HG03025 (cell line): ENCODE measurements around the gene GPC5.
"Not testable (repeated sequence)": the region's sequence is repeated elsewhere in the genome, so short reads cannot be mapped to it uniquely, and the experiment has no call there.

Experiments
- ATAC-seq: cut with Tn5 transposase; IDR thresholded peaks from one replicate; pipeline ENCODE4 v1.9.1; 2021; ENCODE audit warnings: mild to moderate bottlenecking, moderate library complexity; ENCODE audit not compliant: unreplicated experiment, low FRiP score

The GPC5 gene

DNA sequence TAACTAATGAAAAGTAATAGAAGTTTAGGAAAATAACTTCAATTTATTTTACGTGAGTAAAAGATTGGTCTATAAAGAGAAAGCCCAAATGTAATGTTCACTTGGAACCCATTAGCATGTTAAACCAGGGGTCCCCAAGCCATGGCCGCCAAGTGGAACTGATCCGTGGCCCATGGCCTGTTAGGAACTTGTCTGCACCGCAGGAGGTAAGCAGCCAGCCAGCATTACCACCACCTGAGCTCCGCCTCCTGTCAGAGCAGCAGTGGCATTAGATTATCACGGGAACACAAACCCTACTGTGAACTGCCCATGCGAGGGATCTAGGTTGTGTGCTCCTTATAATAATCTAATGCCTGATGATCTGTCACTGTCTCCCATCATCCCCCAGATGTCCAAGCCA lies 1009.4 kb downstream of the GPC5 start:
- ATAC-seq, result no peak

DNA sequence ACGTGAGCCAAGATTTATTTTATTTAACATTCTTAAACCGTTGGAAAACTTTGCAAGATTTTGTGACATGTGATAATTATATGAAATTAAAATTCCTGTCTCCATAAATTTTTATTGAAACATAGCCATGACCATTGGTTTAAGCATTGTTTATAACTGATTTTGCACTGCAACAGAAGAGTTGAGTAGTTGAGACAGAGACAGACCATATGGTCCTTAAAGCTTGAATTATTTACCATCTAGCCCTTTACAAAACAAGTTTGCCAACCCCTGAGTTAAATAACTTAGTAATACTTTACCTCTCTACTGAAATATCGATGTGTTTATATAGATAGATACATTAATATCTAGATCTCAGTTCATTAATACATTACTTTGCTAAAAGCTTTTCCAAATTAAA lies 1014.1 kb downstream of the GPC5 start:
- no peak for ATAC-seq

DNA sequence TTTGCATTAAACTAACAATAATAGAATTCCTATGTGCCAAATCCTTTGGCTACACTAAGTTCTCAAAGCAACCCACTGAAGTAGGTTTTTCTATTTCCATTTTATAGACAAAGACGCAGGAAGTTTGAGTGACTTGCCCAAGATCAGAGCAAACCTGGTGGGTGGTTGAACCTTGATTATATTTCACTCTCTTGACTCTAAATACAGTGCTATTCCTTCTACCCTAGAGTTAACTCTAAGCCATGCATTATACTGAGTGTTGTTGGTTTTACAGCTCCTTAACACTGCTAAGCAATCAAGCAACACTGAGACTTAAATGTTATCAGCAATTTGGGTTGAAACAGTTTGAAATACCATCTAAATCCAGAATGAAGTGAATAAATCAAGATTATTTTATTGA lies 1014.6 kb downstream of the GPC5 start:
- ATAC-seq, result no peak

DNA sequence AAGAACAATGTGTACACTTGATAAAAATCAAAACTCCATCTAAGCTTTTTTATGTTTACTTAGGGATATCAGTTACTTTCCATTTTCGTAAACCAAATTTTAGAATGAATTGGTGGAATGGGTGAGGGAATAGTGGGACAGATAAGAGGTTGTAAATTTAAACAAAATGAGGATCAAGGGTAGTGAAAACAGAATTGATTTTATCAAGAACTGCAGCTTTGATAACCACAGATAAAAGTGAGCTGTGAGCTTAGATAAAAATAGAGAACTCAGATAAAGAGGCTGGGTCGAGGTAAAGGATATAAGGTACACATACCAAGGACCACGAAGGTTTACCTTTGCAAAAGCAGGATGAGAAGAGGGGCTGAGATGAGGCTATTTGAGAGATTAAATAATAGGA lies 1015.0 kb downstream of the GPC5 start:
- no peak for ATAC-seq

DNA sequence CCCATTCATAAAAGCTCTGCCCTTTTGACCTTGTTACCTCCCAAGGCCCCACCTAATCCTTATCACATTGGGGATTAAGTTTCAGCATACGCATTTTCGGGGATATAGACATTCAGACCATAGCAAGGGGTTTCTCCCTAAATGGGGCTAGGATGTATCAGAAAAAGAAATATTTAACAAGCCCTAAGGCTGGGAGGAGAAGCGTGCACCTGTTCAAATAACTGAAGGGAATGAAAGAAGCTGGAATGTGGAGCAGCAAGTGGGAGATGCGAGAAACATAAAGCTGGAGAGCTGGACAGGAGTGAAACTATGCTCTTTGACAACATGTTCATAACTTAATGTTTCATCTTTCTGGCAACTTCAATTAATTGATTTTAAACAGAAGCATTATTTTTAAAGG lies 1016.4 kb downstream of the GPC5 start:
- no peak for ATAC-seq

DNA sequence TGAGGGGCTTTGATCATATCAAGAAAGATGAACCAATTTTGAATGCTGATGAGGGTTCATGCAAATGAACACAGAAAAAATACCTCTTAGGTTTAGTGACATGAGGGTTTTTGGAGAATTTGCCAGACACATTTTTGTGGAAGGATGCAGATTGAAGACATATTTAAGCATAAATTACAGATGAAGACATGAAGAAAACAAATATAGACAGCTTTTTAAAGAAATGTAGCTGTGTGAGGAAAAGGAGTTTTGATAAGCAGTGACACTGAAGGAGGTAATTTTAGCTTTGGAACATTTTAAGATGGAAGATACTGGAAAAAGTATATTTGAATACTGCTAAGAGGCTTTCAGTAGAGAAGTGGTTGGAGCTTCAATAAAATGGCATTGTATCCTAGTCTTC lies 1017.4 kb downstream of the GPC5 start:
- ATAC-seq, result no peak

DNA sequence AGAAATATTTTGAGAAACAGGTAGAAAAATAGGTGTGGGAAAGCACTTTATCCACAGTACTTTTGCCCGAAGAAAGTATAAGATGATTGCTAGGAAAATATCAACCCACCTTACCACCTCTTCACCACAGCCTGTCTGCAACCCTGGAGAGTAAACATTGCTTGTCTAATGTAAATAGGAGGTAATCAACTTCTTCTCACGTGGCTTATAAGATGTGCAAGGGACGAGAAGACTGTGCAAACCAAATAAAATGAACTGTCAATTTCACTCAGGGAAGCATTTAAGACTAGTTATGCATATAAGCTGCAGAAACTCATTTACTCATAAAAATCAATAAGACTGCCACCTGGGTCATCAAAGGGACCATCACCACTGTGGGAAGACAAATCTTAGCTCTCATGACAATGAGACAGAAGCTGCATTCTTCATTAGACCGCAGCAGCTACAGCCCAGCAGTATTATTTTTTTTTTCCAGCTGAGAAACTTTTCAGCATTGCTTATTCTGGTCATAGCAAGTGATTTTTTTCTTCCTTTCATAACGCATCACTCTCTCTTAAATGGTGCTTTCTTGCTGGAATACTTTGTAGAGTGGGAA lies 1020.5 kb downstream of the GPC5 start:
- ATAC-seq, result no peak

DNA sequence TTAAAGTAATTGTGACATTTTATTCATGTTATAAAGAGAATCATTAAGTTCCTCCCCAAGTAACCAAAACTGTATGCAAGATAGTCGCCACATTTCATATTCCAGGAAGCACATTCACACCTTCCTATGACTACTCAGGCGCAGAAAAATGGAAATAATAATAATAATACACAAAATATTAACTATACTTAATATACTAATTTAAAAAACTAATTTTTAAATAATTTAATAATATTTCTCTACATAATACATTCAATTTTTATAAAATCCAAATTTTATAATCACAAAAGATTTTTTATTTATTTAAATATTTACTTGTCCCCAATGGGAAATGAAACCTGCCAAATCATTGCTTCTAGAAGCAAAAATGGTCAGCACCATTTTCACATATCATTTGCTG lies 1030.8 kb downstream of the GPC5 start:
- ATAC-seq, result no peak

DNA sequence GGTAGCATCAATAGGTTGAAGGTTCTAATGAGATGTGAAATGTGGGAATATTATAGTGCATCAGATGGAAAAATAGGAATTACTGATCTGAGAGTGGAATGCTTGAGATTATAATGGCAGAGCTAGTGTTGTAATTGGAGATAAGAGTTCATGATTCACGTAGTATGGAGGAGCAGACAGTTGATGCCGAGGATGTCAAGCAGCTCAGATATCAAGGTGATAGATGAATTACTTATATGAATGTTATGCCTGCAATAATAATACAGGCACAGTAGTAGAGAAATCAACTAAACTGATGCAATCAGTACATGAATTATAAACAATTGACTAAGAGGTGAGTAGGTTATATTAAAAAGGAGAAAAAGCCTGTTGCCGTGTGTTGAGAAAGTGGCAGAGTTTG lies 1035.0 kb downstream of the GPC5 start:
- no peak for ATAC-seq

DNA sequence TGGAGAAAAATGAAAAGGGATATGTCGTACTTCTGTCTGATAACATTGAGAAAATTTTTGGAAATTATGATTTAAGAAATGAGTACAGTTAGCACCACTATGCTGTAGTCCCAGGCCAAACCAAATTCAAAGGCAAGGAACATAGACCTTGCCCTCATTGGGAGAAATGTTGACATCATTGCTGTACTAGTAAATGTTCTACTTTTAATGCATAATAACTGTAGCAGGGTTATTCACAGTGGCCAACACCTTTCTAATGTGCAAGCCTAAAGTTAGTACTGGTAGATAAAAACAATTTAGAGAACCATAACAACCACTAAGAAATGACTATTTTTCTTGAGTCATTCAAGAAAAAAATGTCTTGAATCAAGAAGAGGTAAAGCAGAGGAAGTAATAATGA lies 1035.5 kb downstream of the GPC5 start:
- no peak for ATAC-seq

DNA sequence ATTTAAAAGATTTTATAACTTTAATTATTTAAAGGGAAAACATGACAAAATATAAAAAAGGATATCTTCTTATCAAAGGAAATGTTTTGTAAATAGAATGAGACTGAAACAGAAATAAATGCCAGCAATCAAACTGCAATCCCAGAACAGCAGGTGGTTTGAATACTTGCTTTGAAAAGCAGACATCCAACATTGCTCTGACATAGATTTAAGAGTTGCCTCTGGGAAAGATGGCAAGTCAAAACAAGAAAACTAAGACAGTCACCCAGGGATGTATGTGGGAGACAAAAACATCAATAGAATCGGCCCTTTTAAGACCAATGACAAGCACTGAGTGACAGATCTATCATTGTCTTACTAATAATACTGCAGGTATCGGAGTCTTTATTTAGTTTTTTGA lies 1038.5 kb downstream of the GPC5 start:
- ATAC-seq, result no peak

DNA sequence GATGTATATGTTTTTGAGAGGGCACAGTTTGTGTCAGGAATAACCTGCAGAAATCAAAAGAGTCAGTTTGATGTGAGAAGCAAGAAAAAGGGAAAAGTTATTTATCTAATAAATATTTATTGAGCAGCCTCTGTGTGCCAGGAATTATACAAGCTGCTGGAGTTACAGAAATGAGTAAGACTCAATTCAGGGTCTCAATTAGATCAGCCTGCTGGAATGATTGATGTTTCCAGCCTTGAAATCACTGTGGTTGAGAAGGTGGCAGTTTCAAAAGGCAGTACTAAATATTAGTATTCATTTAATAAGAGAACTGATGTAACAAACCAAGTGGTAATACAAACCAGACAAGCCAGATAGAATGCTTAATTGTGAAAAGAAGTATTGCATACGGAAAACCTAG lies 1045.8 kb downstream of the GPC5 start:
- ATAC-seq, result no peak

DNA sequence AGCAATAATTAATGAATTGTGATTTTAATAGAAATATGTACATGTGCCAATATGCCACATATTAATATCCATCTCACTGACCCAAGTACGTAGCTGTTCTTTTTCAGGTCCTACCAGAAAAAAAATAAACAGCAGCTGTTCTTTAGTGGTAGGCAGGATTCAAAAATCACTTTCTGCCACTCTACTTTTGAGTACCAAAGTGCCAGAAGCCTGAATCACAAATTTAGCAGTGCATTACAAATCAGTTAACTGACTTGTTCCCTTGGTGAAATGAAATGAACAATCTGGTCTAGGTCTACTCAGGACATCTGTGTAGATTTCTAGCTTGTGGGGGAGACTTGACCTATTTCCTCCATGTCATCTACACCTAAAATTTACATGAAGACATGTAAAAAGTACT lies 1052.6 kb downstream of the GPC5 start:
- no peak for ATAC-seq

DNA sequence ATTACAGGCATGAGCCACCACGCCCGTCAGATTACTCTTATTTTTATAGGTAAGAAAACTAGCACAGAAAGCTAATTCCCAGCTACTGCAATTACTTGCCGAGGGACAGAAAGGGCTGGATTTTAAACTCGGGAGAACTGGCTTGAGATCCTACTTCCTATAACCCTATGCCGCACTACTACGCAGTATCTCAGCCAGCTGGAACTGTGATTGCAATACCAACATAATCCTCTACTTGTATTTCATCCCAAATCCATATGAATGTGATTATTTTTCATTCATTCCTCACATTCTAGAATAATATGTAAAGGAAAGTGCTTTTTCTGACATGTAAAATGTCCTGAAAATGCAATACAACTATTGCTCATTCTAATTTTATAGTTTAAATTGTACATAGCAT lies 1054.4 kb downstream of the GPC5 start:
- ATAC-seq, result no peak

DNA sequence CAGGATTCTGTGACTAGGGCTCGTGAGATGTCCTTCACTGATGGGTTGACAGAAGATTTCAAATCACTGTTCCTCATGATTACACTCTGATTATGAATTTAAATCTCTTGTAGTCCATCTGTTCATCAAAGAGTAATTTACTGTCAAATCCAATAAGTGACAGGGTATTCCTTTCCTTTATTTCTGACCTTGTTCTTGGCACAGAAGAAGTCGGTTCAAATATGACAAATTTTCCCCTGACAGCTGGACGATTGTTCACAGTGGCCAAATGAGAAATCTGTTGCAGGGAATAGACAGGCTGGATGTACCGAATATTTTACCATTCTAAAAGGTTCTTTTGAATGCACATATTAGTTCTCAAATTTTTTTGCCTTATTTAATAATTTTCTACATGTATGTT lies 1060.9 kb downstream of the GPC5 start:
- no peak for ATAC-seq

DNA sequence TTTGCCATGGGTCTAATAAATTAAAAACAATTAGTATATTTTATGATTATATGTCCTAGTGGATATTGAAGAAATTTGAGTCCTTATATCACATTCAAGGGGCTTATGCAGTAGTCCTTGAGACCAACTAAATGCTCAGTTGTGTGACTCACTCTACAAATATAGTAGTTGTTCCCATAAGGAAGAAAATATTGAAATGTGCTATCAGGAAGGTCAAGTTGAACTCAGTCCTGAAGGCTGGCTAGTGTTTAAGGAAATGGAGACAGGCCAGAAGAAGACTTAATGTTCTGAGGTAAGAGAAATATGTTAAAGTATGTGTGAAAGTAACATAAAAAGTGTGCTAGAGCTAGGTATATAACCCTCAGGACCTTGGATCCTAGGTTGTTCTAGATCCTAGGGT lies 1062.1 kb downstream of the GPC5 start:
- no peak for ATAC-seq

DNA sequence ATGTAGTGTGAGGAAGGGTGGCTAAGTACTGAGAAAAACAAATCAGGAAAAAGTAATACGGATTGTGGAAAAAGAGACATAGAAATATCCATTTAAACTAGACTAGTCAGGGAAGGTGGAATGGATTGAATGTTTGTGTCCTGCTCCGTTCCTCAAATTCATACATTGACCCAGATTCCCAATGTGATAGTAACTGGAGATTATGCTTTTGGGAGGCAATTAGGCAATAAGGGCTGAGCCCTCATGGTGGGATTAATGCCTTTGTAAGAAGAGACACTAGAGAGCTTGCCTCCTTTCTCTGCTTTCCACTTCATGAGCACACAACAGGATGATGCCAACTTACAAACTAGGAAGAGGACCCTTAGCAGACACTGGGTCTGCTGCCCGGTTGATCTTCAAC lies 1063.0 kb downstream of the GPC5 start:
- no peak for ATAC-seq

DNA sequence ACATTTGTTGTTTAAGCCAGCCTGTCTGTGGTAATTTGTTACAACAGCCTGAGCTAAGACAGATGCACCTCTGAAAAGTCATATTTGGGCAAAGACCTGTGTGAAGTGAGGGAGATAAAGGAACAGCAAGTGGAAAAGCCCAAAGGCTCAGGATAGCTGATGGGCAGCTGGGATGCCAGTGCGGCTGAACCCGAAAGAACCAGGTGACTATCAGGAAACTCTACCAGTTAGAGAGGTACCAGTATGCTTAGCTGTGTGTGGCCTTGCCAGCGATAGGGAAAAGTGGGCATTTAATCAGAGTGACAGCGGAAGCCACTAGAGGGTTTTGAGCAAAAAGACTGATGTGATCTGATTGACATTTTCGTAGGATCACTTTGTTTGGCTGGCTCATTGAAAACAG lies 1063.4 kb downstream of the GPC5 start:
- ATAC-seq, result no peak

DNA sequence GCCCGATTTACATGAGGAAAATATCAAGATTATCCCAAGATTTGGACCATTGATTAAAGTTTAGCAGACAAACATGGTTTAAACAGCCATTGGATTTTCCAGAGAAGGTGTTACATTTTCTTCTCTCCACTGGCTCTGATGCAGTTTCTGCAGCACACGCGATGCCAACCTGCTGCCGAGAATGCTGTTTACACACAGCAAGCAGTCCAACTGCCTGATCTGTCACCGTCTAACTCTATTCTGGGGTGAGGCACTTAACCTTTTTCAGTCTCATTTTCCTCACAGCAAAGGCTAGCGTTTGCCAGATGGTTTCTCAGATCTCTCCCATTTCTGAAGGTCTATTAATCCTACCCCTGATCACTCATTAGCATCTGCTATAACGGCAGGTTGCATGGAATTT lies 1064.7 kb downstream of the GPC5 start:
- no peak for ATAC-seq

DNA sequence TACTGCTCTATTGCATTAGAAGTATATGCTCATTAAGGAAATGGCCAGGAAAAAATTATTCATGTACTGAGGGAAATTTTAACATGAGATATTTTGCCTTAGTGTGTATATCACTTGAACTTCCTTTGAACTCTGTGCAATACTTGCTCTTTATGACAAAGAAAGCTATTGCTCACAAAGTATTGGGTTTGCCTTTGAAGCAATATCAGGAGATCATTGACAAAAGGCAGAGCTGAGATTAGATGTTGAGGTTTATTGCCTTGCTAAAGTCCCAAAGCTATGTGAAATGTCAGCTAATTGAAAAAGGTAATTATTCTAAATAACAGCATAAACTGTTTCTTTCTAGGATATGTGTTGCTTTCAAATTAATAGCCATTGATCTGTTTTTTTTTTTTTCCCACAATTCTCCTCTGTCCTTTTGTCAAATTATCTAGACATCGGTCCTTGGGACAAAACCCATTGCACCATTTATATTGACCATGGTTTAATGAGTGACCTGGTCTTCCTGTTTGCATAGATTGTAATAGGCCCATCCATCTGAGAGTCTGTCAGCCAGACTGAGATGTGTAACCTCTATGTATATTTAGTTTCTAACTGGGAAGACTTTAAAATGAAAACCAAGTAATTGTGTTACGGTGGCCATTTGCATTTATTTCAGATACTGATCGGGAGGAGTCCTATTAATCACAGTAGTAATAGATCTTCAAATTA lies 1075.5 kb downstream of the GPC5 start:
- ATAC-seq, result no peak

DNA sequence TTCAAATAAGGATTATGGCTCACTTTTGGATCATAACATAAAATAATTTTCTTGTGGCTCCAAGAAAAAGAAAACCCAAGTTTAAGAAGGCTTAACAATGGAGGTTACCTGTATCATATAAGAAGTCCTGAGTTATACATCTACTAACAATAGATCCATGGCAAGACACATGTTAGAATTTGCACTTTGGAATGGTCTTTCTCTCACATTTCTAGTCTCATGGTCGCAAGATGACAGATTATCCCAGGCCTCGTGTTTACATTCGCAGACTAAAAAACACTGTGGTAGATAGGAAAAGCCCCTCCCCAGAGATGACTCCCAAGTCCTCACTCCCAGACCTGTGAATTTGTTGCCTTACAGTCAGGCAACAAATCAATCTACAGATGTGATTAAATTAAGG lies 1082.0 kb downstream of the GPC5 start:
- no peak for ATAC-seq

DNA sequence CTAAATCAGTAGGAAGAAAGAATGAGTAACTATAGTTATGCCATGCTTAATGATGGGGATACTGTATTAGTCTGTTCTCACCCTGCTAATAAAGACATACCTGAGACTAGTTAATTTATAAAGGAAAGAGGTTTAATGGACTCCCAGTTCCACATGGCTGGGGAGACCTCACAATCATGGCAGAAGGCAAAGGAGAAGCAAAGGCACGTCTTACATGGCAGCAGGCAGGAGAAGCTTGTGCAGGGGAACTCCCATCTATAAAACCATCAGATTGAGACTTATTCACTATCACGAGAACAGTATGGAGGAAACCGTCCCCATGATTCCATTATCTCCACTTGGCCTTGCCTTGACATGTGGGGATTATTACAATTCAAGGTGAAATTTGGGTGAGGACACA lies 1084.4 kb downstream of the GPC5 start:
- not testable (repeated sequence) for ATAC-seq

DNA sequence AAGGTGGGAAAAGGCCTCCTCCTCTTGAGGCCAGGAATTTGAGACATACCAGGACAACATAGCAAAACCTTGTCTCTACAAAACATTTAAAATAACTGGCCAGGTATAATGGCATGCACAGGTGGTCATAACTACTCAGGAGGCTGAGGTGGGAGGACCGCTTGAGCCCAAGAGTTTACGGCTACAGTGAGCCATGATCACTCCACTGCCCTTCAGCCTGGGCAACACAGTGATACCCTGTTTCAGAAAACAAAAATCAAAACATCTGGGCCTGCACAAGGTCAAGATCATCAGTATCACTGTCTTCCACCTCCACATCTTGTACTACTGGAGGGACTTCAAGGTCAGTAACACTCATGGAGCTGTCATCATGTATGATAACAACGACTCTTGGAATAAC lies 1085.5 kb downstream of the GPC5 start:
- ATAC-seq, result no peak
